Fibroblast of lung (primary cell): ENCODE measurements around the gene ODAM. TPM values are rescaled to one million over a fixed set of nuclear protein-coding genes. Genes with fewer than 3 reads are reported as not detected.

ENCODE experiments used
- DNase-seq, 2 donors: peaks; one replicate each; pipeline versions ENCODE4 v3.0.0 to v3.0.0-alpha.2; 2010; ENCODE audit warnings: low read depth in 2 of 2
- H2AFZ ChIP-seq: 2 replicates; pipeline ENCODE4 v1.5.1; 2012; ENCODE audit warnings: low read length, control low read depth, inconsistent platforms
- H3K27ac ChIP-seq: 2 replicates; pipeline ENCODE4 v1.5.1; 2011; ENCODE audit warnings: low read length, control low read depth; ENCODE audit not compliant: insufficient read depth
- H3K27me3 ChIP-seq: 2 replicates; pipeline ENCODE4 v1.5.1; 2011; ENCODE audit warnings: mild to moderate bottlenecking, low read length; ENCODE audit not compliant: control insufficient read depth, insufficient read depth
- H3K36me3 ChIP-seq: 2 replicates; pipeline ENCODE4 v1.5.1; 2011; ENCODE audit warnings: low read length; ENCODE audit not compliant: control insufficient read depth, insufficient read depth
- H3K4me1 ChIP-seq: 2 replicates; pipeline ENCODE4 v1.5.1; 2011; ENCODE audit warnings: low read length; ENCODE audit not compliant: control insufficient read depth, insufficient read depth; ENCODE audit errors: extremely low read depth
- H3K4me2 ChIP-seq: 2 replicates; pipeline ENCODE4 v1.5.1; 2011; ENCODE audit warnings: low read length, control low read depth; ENCODE audit not compliant: insufficient read depth; ENCODE audit errors: extremely low read depth
- H3K4me3 ChIP-seq, 4 experiments: fragments of 200-600 bp in 1 of 4; sonication (generic) in 1 of 4; replicated peaks in 1 of 4; 2 replicates each; pipeline ENCODE4 v1.5.1; 2011 to 2016; ENCODE audit warnings: low read length in 4 of 4, low read depth in 3 of 4, mild to moderate bottlenecking in 3 of 4, control low read depth in 2 of 4, inconsistent platforms in 1 of 4, mixed read lengths in 1 of 4; ENCODE audit not compliant: insufficient read depth in 1 of 4; ENCODE audit errors: control extremely low read depth in 1 of 4
- H3K79me2 ChIP-seq: 2 replicates; pipeline ENCODE4 v1.5.1; 2012; ENCODE audit warnings: mild to moderate bottlenecking, low read length, inconsistent platforms; ENCODE audit not compliant: control insufficient read depth, insufficient read depth
- H3K9ac ChIP-seq: 2 replicates; pipeline ENCODE4 v1.5.1; 2011; ENCODE audit warnings: mild to moderate bottlenecking, low read length, control low read depth; ENCODE audit not compliant: insufficient read depth
- H3K9me3 ChIP-seq: 2 replicates; pipeline ENCODE4 v1.5.1; 2012; ENCODE audit warnings: low read depth, low read length; ENCODE audit not compliant: control insufficient read depth, insufficient read depth
- H4K20me1 ChIP-seq: 2 replicates; pipeline ENCODE4 v1.5.1; 2011; ENCODE audit warnings: low read length; ENCODE audit not compliant: control insufficient read depth, insufficient read depth; ENCODE audit errors: extremely low read depth
- CTCF ChIP-seq, 2 donors: IDR thresholded peaks in 1 of 2; conservative IDR thresholded peaks in 1 of 2; 1 replicate in 1 of 2; 2 replicates in 1 of 2; pipeline ENCODE4 v1.5.1; 2011 to 2012; ENCODE audit warnings: low read length in 2 of 2, control low read depth in 1 of 2, inconsistent platforms in 1 of 2, low read depth in 1 of 2, mild to moderate bottlenecking in 1 of 2
- EZH2 ChIP-seq: IDR thresholded peaks from 2 replicates; pipeline ENCODE4 v1.5.1; 2012; ENCODE audit warnings: low read length, control low read depth, mild to moderate bottlenecking; ENCODE audit errors: missing control alignments
- polyA plus RNA-seq, 2 donors: library from polyadenylated mRNA; depleted of rRNA in 1 of 2; stranded (reverse) in 1 of 2; unstranded in 1 of 2; fragments of >200 nt; gene quantifications; 2 replicates each; pipeline ENCODE4 v1.2.1, GENCODE V29; 2011 to 2012; ENCODE audit warnings: missing spikeins in 1 of 2
- total RNA-seq: library from RNA; depleted of rRNA; stranded (reverse); fragments of >200 nt; gene quantifications from 2 replicates; pipeline ENCODE4 v1.2.1, GENCODE V29; 2014

ODAM gene
- total and polyA plus RNA-seq, 2 donors (not counting 1 experiment from before 2014, with no cell fraction given): not detected

DNA sequence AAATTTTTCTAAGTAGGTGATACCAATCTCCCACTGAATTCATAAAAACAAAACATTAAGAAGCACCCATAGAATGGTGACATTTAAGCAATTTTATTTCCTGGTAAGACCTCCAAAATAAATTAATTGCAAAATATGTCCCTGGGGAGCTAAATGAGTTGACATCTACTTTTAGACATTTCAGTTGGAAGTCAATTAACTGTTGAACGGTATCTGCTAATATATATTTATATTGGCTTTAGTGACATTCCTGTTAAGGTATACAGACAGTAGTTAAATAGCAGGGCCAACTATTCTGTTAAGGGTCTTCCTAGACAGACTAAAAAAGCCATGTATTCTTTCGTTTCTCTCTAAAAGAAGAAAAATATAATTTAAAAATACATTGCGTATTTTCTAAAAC lies 41.6 kb upstream of the ODAM start, which contains the start of gene PRR27:
Gene PRR27 (plus strand): TSS at position 301 of the 400 bp plus-strand sequence. CDS start 139 bp downstream, outside the sequence.
- H3K9me3 ChIP-seq: no peaks in the 10 kb centered on the region
- no peak within 1 kb of the TSS for H3K4me3 ChIP-seq
- no peaks in the 10 kb centered on the region for H3K27me3 ChIP-seq
- H4K20me1 ChIP-seq: no peaks in the 10 kb centered on the region
- no peak within 1 kb of the TSS for H2AFZ ChIP-seq
- no peak for DNase-seq
- no peaks in the 10 kb centered on the region for H3K79me2 ChIP-seq
- TF ChIP-seq CTCF (conservative IDR thresholded peaks at IDR 0.05 in 1 of 2, IDR thresholded peaks at IDR 0.05 in 1 of 2; ENCODE audit: low read depth in 1 of 2, low read length in 2 of 2) (no peak), EZH2 (no peak)
- no peaks in the 10 kb centered on the region for H3K36me3 ChIP-seq
- no peak within 1 kb of the TSS for H3K27ac ChIP-seq
- H3K4me1 ChIP-seq: no peaks in the 10 kb centered on the region
- no peak within 1 kb of the TSS for H3K9ac ChIP-seq
- no peak within 1 kb of the TSS for H3K4me2 ChIP-seq

DNA sequence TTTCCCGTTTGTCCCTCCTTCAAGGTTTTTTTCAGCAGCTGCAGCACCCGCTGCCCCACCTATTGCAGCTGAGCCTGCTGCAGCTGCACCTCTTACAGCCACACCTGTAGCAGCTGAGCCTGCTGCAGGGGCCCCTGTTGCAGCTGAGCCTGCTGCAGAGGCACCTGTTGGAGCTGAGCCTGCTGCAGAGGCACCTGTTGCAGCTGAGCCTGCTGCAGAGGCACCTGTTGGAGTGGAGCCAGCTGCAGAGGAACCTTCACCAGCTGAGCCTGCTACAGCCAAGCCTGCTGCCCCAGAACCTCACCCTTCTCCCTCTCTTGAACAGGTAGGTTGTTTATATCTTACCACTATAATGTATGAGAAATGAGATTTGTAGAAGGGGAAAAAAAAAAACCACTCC lies 36.9 kb upstream of the ODAM start:
- Histone ChIP-seq H3K4me2 (no peak overlapping the region), H3K4me3 (no peak overlapping the region), H3K36me3 (no peaks in the 10 kb centered on the region), H3K9ac (no peak overlapping the region), H3K27ac (no peak overlapping the region), H3K27me3 (no peaks in the 10 kb centered on the region), H4K20me1 (no peaks in the 10 kb centered on the region), H3K79me2 (no peaks in the 10 kb centered on the region), H3K4me1 (no peaks in the 10 kb centered on the region), H3K9me3 (no peaks in the 10 kb centered on the region), H2AFZ (no peak overlapping the region)
- no peak for DNase-seq
- TF ChIP-seq CTCF (conservative IDR thresholded peaks at IDR 0.05 in 1 of 2, IDR thresholded peaks at IDR 0.05 in 1 of 2; ENCODE audit: low read depth in 1 of 2, low read length in 2 of 2): no peak
- no peak for TF ChIP-seq EZH2

DNA sequence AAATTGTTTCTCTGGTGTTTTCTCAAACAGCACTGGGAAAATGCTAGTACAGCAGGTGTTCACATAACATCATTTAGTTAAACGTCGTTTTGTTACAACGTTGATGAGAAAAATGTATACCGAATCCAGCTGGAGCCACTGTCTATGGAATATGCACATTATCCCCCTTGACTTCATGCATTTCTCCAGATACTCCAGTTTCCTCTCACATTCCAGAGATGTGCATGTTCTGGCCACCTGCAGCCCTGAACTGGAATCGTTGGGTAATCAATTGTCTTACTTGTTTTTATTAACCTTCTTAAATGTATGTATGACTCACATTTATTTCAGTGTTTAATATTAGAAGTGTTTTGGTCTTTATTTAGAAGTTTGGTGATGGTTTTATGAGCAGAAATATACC lies 18.4 kb upstream of the ODAM start:
- no peak overlapping the region for H3K9ac ChIP-seq
- H3K4me2 ChIP-seq: no peak overlapping the region
- no peaks in the 10 kb centered on the region for H4K20me1 ChIP-seq
- H3K79me2 ChIP-seq: no peaks in the 10 kb centered on the region
- H3K4me3 ChIP-seq: no peak overlapping the region
- no peaks in the 10 kb centered on the region for H3K27me3 ChIP-seq
- no peaks in the 10 kb centered on the region for H3K4me1 ChIP-seq
- H3K27ac ChIP-seq: no peak overlapping the region
- H3K36me3 ChIP-seq: no peaks in the 10 kb centered on the region
- no peak overlapping the region for H2AFZ ChIP-seq
- no peak for DNase-seq
- H3K9me3 ChIP-seq: no peaks in the 10 kb centered on the region
- TF ChIP-seq CTCF (conservative IDR thresholded peaks at IDR 0.05 in 1 of 2, IDR thresholded peaks at IDR 0.05 in 1 of 2; ENCODE audit: low read depth in 1 of 2, low read length in 2 of 2): no peak
- no peak for TF ChIP-seq EZH2
